ENCODE results near the gene ARHGEF10L. TPM values are rescaled to one million over a fixed set of nuclear protein-coding genes. Genes with fewer than 3 reads are reported as not detected.

Gene ARHGEF10L
- total RNA-seq, 1 donor from 2014 or later: not detected

- H3K4me1 Mint-ChIP-seq (ENCODE audit: low read depth): no peaks in the 10 kb centered on the region
- H3K27me3 Mint-ChIP-seq (ENCODE audit: insufficient read depth): no peaks in the 10 kb centered on the region
- H3K9me3 Mint-ChIP-seq: no peaks in the 10 kb centered on the region
- intact Hi-C loops (cut with micrococcal nuclease): no loop called here
- no peaks in the 10 kb centered on the region for H3K36me3 Mint-ChIP-seq (ENCODE audit: low read depth)
- DNase-seq (ENCODE audit: low spot score): no peak
- H3K27ac Mint-ChIP-seq: no peak overlapping the region
- H3K4me3 Mint-ChIP-seq: no peak overlapping the region
These were observed 46.9 kb downstream of the ARHGEF10L start for GRCh38 chr1:17586172-17586964.

DNA sequence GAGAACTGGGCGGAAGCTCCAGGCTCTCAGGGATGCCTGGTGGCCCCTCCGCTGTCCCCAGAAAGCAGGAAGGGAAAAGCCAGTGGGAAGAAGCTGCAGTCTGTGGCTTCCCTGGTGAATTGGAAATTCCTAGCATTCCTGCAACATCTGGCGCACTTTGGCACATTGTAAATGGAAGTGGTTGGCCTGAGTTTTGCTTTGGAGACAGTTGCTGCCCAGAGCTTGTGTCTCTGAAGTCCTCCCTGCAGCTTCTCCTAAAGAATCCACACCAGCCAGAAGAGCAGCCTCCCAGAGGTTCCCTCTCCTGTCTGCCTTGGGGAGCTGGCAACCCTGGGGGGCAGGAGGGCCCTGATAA lies 48.2 kb downstream of the ARHGEF10L start:
- no peak overlapping the region for H3K4me3 Mint-ChIP-seq
- no peaks in the 10 kb centered on the region for H3K27me3 Mint-ChIP-seq (ENCODE audit: insufficient read depth)
- intact Hi-C loops (cut with micrococcal nuclease): no loop called here
- DNase-seq (ENCODE audit: low spot score): no peak
- H3K36me3 Mint-ChIP-seq (ENCODE audit: low read depth): no peaks in the 10 kb centered on the region
- H3K9me3 Mint-ChIP-seq: no peaks in the 10 kb centered on the region
- H3K4me1 Mint-ChIP-seq (ENCODE audit: low read depth): no peaks in the 10 kb centered on the region
- H3K27ac Mint-ChIP-seq: no peak overlapping the region

DNA sequence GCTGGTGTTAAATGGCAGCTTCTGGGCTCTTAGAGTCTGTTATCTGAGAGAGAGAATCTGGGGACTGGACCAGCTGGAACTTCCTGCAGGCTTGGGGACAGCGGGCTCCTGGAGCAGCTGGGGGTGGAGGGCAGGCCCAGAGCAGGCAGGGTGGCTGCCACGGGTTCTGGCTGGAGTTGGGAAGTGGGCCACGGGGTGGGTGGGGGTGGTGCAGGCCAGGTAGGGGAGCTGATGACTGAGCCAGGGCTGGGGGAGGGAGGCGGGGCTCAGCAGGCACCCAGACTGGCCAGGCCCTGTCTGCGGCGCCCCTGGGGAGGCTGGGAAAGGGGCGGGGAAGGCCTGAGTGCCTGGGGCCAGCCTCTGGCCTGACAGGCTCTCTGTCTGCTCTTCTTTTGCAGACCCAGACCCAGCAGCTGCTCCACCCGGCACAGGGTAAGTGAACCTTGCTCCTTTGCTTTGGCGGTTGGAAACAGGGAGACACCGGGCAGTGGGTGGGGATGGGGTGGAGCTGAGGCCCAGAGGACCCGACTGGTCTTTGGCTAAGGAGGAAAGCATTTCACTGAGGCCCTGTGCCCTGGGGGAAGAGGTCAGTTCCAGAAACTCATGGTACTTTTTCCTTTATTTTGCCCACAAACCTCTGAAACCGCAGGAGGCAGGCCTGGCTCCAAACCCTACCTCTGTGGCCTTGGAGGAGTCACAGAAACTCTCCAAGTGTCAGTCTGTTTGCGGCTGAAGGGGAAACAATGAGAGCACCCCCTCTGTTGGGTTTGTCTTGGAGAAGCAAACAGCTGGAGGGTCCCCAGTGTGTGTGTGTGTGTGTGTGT lies 48.8 kb downstream of the ARHGEF10L start:
- H3K4me3 Mint-ChIP-seq: no peak overlapping the region
- H3K4me1 Mint-ChIP-seq (ENCODE audit: low read depth): no peaks in the 10 kb centered on the region
- no peaks in the 10 kb centered on the region for H3K9me3 Mint-ChIP-seq
- H3K36me3 Mint-ChIP-seq (ENCODE audit: low read depth): no peaks in the 10 kb centered on the region
- DNase-seq (ENCODE audit: low spot score): no peak
- intact Hi-C loops (cut with micrococcal nuclease): no loop called here
- H3K27ac Mint-ChIP-seq: no peak overlapping the region
- H3K27me3 Mint-ChIP-seq (ENCODE audit: insufficient read depth): no peaks in the 10 kb centered on the region

DNA sequence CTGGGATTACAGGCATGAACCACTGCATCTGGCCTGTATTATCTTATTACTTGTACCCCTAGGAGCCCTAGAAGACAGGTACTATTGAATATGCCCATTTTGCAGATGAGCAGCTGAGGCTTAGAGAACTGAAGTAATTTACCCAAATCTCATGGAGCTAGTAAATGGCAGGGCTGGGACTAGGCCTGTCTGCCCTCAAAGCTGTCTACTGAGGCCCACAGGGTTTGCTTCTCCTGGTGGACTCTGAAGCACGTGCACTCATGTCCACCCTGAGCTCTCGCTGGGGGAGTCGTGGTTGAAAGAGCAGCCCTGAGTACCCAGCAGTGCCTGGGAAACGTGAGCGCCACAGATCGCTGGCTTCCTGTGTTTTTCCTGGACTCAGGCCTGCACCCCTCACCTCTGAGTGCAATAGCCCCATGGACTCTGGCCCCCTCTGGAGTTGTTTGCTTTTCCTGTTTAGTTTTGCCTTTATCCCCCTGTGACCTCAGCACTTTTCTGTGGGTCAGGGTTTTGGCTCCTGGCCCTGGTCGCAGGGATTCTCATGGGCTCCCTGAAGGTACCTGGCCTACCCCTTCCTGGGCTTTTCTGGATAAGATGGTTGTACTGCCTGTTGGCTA lies 52.4 kb downstream of the ARHGEF10L start:
- H3K27ac Mint-ChIP-seq: no peak overlapping the region
- no peaks in the 10 kb centered on the region for H3K4me1 Mint-ChIP-seq (ENCODE audit: low read depth)
- DNase-seq (ENCODE audit: low spot score): no peak
- H3K36me3 Mint-ChIP-seq (ENCODE audit: low read depth): no peaks in the 10 kb centered on the region
- intact Hi-C loops (cut with micrococcal nuclease): no loop called here
- H3K27me3 Mint-ChIP-seq (ENCODE audit: insufficient read depth): no peaks in the 10 kb centered on the region
- no peaks in the 10 kb centered on the region for H3K9me3 Mint-ChIP-seq
- no peak overlapping the region for H3K4me3 Mint-ChIP-seq

DNA sequence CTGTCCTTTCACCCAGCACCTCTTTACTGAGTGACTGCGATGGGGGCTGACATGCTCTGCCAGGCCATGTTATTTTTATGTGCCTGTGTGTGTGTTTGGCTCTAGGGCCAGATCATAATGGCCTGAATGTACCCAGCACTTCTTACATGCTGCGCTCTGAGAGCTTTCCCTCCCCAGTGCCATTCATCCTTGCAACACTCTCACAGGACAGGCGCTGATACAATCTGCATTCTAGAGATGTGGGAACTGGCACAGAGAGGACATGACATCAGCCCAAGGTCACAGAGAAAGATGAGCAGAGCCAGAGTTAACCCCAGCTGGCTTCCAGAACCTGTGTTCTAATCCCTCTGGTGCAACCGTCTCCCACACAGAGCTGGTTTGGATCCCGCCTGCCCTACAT lies 54.5 kb downstream of the ARHGEF10L start:
- Mint-ChIP-seq H3K9me3 (no peaks in the 10 kb centered on the region), H3K36me3 (ENCODE audit: low read depth) (no peaks in the 10 kb centered on the region), H3K27me3 (ENCODE audit: insufficient read depth) (no peaks in the 10 kb centered on the region), H3K27ac (no peak overlapping the region), H3K4me3 (no peak overlapping the region), H3K4me1 (ENCODE audit: low read depth) (no peaks in the 10 kb centered on the region)
- intact Hi-C loops (cut with micrococcal nuclease): no loop called here
- DNase-seq (ENCODE audit: low spot score): no peak

GRCh38 chr1:17594690-17595601 lies 55.4 kb downstream of the ARHGEF10L start:
- H3K9me3 Mint-ChIP-seq: no peaks in the 10 kb centered on the region
- H3K4me1 Mint-ChIP-seq (ENCODE audit: low read depth): no peaks in the 10 kb centered on the region

DNA sequence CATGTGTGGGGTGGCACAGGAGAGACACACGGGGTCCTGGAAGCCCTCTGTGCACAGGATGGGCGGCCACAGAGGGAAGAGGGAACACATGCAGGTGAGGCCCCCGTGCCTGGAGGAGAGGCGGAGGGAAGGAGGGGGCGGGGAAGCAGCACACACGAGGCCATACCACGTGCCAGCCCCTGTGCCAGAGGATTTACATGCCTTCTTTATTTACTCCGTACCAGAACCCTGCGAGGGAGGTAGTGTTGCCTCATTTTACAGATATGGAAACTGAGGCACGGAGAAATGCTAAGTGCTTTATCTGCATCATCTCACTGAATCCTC lies 56.1 kb downstream of the ARHGEF10L start:
- Mint-ChIP-seq H3K4me1 (ENCODE audit: low read depth) (no peaks in the 10 kb centered on the region), H3K9me3 (no peaks in the 10 kb centered on the region), H3K27me3 (ENCODE audit: insufficient read depth) (no peaks in the 10 kb centered on the region), H3K27ac (no peak overlapping the region), H3K36me3 (ENCODE audit: low read depth) (no peaks in the 10 kb centered on the region), H3K4me3 (no peak overlapping the region)
- DNase-seq (ENCODE audit: low spot score): no peak
- intact Hi-C loops (cut with micrococcal nuclease): no loop called here

More at GRCh38 chr1:17594690-17595601, 55.4 kb downstream of the ARHGEF10L start:
- Mint-ChIP-seq H3K4me3 (no peak overlapping the region), H3K36me3 (ENCODE audit: low read depth) (no peaks in the 10 kb centered on the region), H3K27me3 (ENCODE audit: insufficient read depth) (no peaks in the 10 kb centered on the region), H3K27ac (no peak overlapping the region)
- no peak for DNase-seq (ENCODE audit: low spot score)
- intact Hi-C loops (cut with micrococcal nuclease): no loop called here

- Mint-ChIP-seq H3K36me3 (ENCODE audit: low read depth) (no peaks in the 10 kb centered on the region), H3K4me1 (ENCODE audit: low read depth) (no peaks in the 10 kb centered on the region), H3K27me3 (ENCODE audit: insufficient read depth) (no peaks in the 10 kb centered on the region), H3K9me3 (no peaks in the 10 kb centered on the region), H3K4me3 (no peak overlapping the region), H3K27ac (no peak overlapping the region)
- no peak for DNase-seq (ENCODE audit: low spot score)
- intact Hi-C loops (cut with micrococcal nuclease): no loop called here
These were observed 56.7 kb downstream of the ARHGEF10L start for GRCh38 chr1:17596186-17596585.

DNA sequence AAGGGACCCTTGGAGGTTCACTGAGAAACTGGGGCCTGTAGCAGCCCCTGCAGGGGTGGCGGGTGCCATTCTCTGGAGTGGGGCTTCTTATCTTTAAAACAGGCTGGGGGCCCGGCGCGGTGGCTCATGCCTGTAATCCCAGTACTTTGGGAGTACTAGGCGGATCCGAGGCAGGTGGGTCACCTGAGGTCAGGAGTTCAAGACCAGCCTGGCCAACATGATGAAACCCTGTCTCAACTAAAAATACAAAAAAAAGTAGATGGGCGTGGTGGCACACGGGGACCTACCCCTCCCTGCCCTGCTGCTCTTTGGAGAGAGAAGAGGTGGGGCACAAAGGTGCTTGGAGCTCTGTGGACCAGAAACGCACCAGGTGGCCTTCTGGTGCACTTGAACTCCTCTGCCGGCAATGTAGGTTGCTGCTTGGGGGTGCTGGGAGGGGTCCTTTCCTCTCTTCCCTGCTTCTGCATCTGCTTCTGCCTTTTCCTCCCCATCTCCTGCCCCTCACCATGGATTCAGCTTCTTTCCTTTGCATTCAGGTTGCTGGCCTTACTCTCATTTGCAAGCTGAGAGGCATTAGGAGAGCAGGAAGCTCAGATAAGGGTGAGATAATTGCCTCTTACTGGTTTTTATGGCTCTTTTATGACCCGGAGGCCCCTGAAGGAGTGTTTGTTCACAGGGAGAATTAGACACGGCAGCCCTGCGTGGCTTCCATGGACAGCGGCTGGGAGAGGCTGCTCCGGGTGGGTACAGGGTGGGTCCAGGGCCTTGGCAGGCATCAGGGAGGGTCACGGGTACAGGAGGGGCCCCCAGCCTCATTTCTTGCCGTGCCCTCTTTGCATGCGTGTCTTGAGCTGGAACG lies 57.4 kb downstream of the ARHGEF10L start:
- Mint-ChIP-seq H3K9me3 (no peaks in the 10 kb centered on the region), H3K36me3 (ENCODE audit: low read depth) (no peaks in the 10 kb centered on the region), H3K27me3 (ENCODE audit: insufficient read depth) (no peaks in the 10 kb centered on the region), H3K4me1 (ENCODE audit: low read depth) (no peaks in the 10 kb centered on the region), H3K27ac (no peak overlapping the region), H3K4me3 (no peak overlapping the region)
- DNase-seq (ENCODE audit: low spot score): no peak
- intact Hi-C loops (cut with micrococcal nuclease): no loop called here

DNA sequence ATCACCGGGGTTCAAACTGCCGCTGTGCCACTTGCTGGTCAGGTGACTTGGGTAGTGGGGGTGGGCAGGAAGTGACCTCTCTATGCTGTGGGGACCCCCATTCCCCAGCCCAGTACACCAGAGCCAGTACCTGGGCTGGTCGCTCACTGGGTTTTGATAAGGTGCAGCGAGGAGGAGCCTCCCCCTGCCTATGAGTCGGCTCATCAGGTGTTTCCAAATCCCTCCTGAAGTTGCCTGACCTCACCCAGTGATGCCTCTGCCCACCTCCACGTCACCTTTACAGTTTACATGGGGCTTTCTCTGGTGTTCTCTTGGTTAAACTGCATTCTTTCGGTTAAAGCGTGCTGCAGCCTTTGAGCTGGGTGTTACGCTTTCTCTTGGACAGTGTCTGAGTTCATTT lies 58.2 kb downstream of the ARHGEF10L start:
- no peaks in the 10 kb centered on the region for H3K9me3 Mint-ChIP-seq
- H3K4me3 Mint-ChIP-seq: no peak overlapping the region
- no peaks in the 10 kb centered on the region for H3K4me1 Mint-ChIP-seq (ENCODE audit: low read depth)
- no peak for DNase-seq (ENCODE audit: low spot score)
- intact Hi-C loops (cut with micrococcal nuclease): no loop called here
- H3K36me3 Mint-ChIP-seq (ENCODE audit: low read depth): no peaks in the 10 kb centered on the region
- H3K27me3 Mint-ChIP-seq (ENCODE audit: insufficient read depth): no peaks in the 10 kb centered on the region
- H3K27ac Mint-ChIP-seq: no peak overlapping the region

DNA sequence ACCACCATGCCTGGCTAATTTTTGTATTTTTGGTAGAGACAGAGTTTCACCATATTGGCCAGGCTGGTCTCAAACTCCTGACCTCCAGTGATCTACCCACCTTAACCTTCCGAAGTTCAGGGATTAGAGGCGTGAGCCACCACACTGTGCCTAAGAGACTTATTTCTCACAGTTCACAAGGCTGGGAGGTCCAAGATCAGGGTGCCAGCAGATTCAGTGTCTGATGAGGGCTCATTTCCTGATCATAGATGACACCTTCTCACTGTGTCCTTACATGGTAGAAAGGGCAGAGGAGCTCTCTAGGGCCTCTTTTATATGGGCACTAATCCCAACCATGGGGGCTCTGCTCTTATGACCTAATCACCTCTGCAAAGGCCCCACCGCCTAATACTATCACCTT lies 58.8 kb downstream of the ARHGEF10L start:
- Mint-ChIP-seq H3K4me1 (ENCODE audit: low read depth) (no peaks in the 10 kb centered on the region), H3K27me3 (ENCODE audit: insufficient read depth) (no peaks in the 10 kb centered on the region), H3K36me3 (ENCODE audit: low read depth) (no peaks in the 10 kb centered on the region), H3K9me3 (no peaks in the 10 kb centered on the region), H3K27ac (no peak overlapping the region), H3K4me3 (no peak overlapping the region)
- DNase-seq (ENCODE audit: low spot score): no peak
- intact Hi-C loops (cut with micrococcal nuclease): no loop called here

Data from activated T-helper 1 cell treated with anti-CD3 and anti-CD28 coated beads, Interleukin-12 subunit alpha, Interleukin-12 subunit beta, Interleukin-2, Interleukin-4 antibody, amounts not matched to agents 30 ng/mL and 10 ng/mL and 1 ng/mL, durations not matched to agents 14 hours and 24 hours and 36 hours (primary cell).